GM10266 (cell line): ENCODE data around the gene SH3BP5.
A peak's percentile ranks its signal among the peaks of the same experiment; 100 is the strongest.
"Not testable (repeated sequence)": the region's sequence is repeated elsewhere in the genome, so short reads cannot be mapped to it uniquely, and the experiment has no call there.

Source experiments
- DNase-seq: peaks from one replicate; pipeline ENCODE4 v3.0.0; 2012; ENCODE audit errors: extremely low spot score
- TF ChIP-seq, protein P1 (sequence below): IDR thresholded peaks from 2 replicates; pipeline ENCODE4 v1.5.1; 2012; ENCODE audit warnings: mild to moderate bottlenecking, low read depth; ENCODE audit not compliant: control insufficient read depth, insufficient read depth; ENCODE audit errors: missing control alignments

The SH3BP5 gene

GRCh38 chr3:15367059-15367458 lies 34.7 kb upstream of the SH3BP5 start:
- DNase-seq: no peak
- TF ChIP-seq, protein P1, sequence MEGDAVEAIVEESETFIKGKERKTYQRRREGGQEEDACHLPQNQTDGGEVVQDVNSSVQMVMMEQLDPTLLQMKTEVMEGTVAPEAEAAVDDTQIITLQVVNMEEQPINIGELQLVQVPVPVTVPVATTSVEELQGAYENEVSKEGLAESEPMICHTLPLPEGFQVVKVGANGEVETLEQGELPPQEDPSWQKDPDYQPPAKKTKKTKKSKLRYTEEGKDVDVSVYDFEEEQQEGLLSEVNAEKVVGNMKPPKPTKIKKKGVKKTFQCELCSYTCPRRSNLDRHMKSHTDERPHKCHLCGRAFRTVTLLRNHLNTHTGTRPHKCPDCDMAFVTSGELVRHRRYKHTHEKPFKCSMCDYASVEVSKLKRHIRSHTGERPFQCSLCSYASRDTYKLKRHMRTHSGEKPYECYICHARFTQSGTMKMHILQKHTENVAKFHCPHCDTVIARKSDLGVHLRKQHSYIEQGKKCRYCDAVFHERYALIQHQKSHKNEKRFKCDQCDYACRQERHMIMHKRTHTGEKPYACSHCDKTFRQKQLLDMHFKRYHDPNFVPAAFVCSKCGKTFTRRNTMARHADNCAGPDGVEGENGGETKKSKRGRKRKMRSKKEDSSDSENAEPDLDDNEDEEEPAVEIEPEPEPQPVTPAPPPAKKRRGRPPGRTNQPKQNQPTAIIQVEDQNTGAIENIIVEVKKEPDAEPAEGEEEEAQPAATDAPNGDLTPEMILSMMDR: no peak

DNA sequence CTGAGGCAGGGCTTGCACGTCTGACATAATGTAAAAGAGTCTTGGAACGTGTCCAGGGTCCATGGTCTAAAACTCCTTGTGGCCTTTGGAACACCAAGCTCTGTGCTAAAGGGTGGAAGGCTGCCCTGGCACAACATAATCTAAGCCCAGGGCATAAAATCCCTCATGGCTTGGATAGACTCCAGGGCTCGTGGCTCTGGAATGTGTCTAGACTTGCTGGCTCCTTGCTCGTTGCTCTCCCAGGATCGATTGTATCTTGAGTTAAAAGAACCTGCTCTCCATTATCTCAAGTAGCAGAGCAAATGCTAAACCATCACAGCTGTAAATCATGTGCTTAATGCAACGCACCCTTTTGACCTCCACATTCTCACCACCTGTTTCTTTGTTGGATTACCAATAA lies 31.7 kb upstream of the SH3BP5 start:
- DNase-seq: not testable (repeated sequence)

- TF ChIP-seq, protein P1: no peak
- peak; percentile 79 for DNase-seq
These were observed 29.3 kb upstream of the SH3BP5 start for GRCh38 chr3:15361494-15362214.

DNA sequence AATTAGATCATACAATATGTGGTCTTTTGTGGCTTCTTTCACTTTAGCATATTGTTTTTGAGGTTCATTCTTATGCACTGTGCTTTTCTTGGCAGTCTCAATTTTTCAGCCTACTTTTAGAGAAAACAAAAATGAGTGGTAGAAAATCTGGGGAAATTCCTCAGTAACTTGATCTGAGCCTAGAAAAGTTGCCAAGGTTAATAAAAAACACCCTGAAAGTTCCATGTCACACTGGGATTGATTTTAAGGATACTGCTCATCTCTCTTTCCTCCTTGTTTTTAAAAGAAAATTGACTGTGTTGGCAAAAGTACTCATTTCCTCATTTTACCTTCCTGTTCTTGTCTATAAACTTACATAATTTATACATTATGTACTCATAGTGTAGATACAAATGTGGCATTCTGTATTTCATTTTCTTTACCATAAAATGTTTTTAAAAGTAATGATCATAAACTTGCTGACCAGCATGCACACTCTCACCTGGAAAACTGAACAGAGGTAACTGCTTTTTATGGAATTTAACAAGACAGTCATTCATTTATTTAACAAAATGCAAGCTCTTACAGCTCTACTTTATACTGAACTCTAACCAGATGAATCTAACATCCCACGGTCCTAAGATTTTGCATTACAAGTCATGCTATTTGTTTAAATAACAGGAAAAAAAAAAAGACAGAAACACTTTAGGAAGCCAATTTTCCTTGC lies 28.6 kb upstream of the SH3BP5 start:
- no peak for DNase-seq

GRCh38 chr3:15359677-15360397 lies 27.5 kb upstream of the SH3BP5 start:
- no peak for DNase-seq
- TF ChIP-seq, protein P1: no peak

More for the DNA sequence above, 28.6 kb upstream of the SH3BP5 start:
- TF ChIP-seq, protein P1: no peak

DNA sequence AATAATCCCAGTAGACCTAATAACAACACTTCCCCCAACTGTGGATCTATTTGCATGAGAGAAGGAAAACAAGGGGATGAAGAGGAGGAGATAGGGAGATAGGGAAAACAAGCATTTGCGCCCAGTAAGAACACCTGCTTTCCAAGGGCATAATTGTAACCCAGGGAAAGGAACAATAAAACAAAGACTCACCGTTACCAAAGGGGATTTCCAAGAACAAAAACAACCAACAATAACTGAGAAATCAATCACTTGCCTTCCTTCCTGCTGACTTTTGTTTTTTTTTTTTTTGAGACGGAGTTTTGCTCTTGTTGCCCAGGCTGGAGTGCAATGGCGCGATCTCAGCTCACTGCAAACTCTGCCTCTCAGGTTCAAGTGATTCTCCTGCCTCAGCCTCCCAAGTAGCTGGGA lies 24.3 kb upstream of the SH3BP5 start:
- not testable (repeated sequence) for DNase-seq

DNA sequence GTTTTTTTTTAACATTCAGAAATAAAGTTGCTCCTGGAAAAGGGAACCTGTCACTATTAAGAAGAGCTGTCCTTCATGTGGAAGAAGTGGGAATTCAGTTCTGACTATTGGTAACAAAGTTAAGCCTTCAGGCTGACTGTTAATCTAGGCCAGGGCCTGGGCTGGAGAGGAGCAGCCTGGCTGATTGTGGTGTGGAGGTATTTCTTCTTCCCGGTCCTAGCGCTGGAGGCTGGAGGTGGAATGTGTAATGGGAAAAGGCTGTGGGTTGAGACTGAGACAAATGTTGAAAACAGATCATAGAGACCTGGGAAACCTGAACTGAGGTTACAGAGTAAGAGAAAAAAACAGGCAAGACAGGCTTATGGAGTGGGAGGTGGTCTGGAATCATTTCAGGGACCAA lies 23.8 kb upstream of the SH3BP5 start:
- TF ChIP-seq, protein P1: no peak
- no peak for DNase-seq

- DNase-seq: no peak
These were observed 22.7 kb upstream of the SH3BP5 start for GRCh38 chr3:15355086-15355485.

More at GRCh38 chr3:15355086-15355485, 22.7 kb upstream of the SH3BP5 start:
- TF ChIP-seq, protein P1: no peak
